Activated naive CD4-positive, alpha-beta T cell (primary cell): ENCODE measurements around the gene PHF21B.
"Not testable (repeated sequence)": the region's sequence is repeated elsewhere in the genome, so short reads cannot be mapped to it uniquely, and the experiment has no call there.

ENCODE experiments used
- DNase-seq, 4 experiments: peaks; one replicate each; lab custom pipeline; 2025; lab: John Stamatoyannopoulos, UW

The PHF21B gene

DNA sequence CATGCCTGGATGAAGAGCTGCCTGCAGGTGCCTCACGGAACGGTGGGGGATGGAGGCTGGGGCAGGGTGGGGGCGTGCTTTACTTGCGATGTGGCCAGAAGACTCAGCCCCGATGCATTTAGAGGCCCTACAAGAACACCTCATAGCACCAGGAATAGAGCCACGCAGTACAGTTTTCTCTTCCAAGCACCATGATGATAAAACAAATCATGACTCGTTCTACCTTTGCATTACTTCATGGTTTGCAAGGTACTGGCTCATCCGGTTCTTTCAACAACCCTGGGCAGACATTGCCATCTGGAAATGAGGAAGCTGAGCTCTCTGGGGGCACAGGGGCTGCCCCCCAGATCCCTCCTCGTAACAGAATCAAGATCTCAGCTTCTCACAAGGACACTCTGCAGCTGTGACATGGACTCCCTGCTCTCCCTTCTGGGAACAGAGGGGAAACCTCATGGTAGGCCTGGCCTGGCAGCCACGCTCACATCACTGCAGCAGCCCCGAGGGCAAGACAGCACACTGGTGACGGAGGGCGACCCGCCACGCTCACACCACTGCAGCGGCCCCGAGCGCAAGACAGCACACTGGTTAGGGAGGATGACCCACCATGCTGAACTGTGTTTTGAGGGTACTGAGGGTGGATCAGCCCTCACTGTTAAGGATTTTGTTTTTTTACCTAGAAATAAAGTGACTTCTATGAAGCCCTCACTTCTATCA lies 46.9 kb downstream of the PHF21B start:
- no peak for DNase-seq

DNA sequence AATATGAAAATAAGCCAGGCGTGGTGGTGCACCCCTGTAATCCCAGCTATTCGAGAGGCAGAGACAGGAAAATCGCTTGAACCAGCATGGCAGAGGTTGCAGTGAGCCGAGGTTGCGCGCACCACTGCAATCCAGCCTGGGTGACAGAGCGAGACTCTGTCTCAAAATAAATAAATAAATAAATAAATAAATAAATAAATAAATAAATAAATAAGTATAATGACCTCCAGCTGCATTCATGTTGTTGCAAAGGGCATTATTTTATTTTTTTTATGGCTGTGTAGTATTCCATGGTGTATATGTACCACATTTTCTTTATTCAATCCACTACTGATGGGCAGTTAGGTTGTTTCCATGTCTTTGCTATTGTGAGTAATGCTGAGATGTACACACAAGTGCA lies 48.1 kb downstream of the PHF21B start:
- not testable (repeated sequence) for DNase-seq

DNA sequence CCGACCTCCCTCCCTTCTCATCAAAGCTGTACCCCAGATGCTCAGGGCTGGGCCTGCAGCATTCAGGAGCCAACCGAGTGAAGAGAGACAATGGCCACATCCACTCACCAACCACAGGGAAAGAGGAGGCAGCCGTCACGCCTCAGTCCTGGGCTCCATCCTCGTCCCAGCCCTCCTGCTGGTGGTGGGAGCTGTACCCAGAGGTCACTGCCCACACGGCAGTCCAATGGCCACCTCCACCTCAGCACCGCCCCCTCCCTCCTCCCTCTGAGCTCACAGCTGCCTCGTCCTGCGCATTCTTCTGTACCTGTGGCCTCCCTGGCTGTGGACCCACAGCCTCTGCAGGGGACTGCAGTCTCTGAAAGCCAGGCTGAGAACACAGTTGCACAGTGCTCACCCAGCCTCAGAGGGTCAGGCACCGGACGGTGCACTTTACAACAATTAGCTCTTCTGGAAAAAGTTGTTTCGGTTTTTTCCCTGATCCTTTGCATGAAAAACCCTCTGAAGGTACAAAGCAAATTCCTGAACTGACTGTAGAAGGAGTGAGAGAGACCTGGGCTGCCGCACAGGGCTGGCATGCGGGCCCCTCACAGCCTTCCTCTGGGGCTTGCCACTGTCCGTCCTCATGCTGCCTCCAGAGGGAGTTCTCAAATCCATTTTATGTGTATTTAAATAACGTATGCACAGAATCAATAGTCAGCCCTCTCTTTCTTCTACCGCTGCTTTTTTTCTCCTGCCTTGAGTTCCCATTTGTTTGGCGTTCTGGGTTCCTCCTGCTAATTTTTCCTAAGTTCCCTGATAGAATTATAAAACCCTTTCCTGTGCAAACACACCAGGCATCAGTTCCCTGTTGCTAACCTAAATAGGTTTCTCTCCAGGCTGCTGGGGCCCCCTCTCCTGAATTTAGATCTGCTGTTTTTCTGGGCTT lies 52.7 kb downstream of the PHF21B start:
- DNase-seq = no peak

DNA sequence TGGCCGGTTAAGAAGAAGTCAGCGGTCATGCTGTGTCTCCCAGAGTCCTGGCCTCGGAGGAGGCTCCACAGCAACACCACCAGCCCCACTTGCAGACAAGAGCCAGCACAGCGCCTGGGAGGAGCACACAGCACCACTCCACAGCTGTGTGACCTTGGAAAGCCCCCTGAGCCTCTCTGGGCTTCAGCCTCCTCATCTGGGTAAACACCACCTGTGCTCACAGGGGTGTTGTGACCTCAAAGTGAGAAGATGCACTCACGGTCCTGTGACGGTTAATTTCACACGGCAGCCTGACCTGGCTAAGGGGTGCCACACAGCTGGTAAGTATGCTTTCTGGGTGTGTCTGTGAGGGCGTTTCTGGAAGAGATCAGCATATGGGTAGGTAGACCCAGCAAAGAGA lies 54.7 kb downstream of the PHF21B start:
- DNase-seq = no peak

DNA sequence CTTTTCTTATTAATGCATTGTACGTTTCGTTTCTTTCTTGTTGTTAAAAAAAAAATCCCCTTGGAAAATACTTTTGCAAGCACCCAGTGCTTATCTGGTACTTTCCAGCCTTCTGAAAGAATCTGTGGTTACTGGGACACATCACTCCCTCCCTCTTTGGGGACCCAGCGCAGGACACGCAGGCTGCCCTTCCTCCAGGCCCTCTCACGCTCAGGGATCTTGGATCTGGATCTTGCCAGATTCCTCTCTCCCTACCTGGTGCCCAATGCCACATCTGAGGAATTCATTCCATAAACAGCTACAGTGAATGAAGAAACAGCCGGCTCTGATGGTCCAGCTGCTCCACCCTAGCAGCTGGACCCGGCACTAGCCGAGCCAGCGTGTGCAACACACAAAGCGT lies 55.7 kb downstream of the PHF21B start:
- no peak for DNase-seq

DNA sequence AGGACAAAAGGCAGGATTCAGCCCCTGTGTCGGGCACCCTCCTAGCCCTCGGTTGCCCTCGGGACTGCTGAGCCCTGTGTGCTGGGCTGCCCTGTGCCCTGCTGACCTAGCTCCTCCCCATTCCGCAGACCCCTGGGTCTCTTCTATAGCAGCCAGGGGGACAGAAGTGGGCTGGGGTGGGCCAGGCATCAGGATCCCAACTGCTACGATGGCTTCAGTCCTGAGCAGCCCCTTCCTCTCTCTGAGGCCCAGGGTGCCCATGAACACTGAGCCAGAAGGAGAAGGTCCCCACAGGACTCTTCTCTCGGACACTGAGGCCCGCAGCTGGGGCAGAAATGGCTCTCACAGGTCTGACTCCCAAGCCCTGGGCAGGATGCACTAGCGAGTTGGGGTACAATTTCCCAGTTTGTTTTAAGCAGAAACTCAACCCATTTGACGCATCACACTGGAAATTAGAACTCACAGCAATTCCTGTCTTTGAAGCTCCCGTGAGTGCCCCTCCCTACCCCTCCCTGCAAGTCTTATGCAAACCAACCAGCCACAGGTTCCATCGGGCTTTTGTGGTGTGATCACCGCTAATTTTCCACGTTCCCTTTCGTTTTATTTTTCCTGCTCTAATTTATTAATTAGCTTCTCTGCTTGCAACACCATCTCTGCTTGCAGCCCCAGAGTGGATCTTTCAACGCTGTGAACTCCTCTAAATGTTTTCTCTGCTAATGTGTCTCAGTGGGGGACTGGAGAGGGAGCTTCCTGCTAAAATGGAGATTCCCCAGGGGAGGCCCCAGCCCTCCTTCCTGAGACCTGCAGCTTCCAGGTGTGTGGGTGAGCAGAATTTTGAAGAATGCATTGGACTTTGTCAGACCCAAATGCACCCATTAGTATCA lies 56.7 kb downstream of the PHF21B start:
- no peak for DNase-seq

DNA sequence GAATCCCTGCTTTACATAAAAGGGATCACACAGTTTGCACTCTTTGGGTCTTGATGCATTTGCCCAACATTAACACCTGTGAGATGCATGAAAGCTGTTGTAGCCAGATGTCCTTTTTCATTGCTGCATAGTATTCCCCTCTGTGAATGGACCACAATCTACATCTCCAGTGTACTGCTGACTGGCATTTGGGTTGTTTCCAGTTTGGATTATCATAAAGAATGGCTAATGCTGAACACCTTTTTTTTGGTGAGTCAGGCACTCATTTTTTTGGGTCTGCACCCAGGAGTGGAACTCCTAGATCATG lies 58.3 kb downstream of the PHF21B start:
- DNase-seq = no peak

DNA sequence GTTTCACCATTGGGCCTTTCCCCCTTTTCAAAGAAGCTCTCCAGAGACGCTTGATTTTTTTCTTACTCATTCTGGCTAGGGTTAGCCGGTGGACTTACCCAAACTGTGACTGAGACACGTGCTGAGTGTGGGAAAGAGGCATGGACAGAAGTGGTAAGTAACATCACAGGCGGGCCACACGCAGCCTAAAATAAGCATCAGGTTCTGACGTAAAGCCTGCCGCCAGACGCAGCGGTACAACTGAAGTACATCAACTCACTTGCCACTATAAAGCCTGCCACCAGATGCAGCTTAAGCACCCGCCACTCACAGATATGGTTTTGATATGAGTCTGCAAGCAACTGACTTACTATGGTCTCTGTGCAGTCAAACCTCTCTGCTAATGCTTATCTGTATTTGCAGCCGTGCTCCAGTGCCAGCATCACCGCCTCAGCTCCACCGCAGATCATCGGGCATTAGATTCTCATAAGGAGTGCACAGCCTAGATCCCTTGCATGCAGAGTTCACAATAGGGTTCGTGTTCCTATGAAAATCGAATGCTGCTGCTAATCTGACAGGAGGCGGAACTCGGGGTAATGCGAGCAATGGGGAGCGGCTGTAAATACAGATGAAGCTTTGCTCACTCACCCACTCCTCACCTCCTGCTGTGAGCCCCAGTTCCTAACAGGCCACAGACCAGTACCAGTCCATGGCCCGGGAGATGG lies 58.8 kb downstream of the PHF21B start:
- DNase-seq = no peak

DNA sequence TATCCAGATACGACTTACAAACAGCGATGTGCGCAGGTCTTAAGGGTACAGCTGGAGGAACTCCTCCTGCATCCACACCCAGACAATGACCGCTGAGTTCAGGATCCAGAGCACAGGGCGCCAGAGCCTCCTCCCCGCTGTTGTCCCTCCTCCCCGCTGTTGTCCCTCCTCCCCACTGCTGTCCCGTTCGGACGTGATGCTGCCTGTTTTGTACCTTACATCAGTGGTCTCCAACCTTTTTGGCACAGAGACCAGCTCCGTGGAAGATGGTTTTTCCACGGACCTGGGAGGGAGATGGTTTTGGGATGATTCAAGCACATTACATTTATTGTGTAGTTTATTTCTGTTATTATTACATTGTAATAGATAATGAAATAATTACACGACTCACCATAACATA lies 62.0 kb downstream of the PHF21B start:
- no peak for DNase-seq

DNA sequence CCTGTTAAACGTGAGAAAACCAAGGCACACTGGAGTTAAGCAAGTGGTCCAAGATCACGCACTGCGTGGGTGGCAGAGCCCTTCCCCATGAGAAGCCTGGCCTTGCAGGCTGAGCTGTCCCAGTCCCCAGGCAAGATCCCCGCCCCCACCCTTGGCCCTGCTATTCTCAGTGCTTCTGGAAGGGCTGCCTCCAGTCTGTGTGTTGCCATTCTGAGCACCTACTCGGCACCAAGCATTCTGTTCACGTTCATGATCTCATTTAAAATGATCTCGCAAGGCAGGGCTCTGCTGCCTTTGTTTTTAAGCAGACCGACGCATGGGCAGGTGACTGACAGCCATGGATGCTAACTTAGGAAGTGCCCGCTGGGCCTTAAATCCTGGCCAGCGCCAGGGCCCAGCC lies 62.8 kb downstream of the PHF21B start:
- DNase-seq = no peak

DNA sequence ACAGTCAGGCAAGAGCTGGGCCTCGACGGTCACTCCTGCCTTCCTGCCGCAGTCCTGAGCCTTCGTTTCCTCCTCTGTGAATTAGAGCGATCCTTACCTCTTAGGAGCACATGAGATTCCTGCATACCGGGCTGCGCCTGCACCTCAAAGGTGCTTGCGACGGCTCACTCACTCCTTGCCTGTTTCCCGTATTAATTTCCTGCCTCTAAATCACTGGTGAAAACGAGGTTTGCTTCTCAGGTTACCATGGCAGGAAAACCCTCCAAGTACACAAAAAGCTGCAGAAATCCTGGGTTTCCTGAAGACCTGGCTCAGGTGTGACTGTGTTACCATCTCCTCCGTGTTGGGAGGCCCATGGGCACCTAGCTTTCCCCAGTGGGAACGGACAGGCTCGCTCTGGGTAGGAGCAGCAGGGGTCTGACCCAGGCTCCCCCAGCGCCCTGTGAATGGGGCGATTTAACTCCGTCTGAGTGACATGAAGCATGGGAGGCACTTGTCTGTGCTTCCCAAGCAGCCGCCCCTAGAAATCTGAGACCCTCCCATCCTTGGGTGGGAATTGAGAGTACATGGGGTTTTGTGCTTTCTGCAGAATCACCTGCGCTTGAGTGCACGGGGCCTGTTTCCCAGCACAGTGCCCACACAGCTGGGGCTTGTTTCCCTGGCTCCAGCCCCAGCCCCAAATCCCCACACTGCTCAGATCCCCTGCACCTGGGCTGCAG lies 64.8 kb downstream of the PHF21B start:
- no peak for DNase-seq

DNA sequence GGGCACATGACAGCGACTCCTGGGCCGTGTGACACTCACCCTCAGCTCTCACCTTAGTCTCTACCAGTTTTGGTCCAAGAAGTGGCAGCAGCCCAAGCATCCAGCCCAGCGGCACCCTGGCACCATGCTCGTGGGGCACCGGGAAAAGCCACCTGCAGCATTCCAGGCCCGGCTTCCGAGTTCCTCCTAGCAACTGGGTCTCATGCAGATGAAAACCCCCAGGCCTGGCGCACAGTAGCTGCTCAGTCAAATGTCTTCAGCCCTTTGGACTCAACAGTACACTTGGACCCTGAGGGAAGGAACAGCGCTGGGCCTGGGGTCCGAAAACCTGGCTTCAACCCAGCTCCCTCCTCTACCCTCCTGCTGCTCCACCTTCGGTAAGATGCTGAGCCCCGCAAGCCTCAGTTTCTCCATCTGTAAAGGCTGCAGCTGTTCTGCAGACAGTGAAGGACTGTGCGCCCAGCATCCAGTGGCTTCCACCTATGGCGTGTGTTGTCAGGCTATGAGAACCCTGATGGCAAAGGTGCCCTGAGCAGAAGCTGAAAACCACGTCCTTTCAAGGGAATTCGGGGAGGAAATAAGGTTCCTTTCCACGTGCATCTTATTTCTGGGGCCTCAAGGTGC lies 66.0 kb downstream of the PHF21B start:
- DNase-seq = no peak

DNA sequence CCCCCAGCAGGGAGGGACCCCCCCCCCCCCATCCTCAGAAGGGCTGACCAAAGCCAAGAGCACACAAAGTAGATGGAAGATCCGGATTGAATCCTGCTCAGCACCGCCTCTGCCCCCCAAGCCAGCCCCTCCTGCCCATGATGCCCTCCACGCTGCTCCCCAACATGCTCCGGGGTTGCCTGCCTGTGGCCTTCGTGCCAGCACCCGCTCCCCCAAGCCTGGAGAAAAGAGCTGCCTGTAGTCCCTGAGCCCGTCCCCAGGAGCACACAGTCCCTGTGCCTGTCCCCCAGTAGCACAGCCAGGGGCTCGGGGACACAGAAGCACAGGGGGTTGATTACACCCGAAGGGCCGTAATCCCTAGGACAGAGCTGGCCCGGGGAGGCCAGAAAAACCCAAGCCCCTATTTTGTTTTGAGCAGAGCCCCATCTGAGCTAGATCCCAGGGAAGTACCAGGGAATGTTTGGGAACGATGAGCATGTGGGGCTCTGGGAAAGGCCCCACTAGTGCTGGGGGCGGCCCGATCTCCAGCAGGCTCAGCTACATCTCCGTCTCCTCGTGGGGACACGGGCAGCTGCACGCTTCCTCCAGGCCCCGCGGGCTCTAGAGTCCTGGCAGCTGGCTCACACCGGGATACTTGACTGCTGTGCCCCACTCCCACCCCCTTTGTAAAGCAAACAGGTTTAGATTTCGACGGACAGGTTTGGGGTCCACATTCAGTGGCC lies 66.7 kb downstream of the PHF21B start:
- DNase-seq = no peak

DNA sequence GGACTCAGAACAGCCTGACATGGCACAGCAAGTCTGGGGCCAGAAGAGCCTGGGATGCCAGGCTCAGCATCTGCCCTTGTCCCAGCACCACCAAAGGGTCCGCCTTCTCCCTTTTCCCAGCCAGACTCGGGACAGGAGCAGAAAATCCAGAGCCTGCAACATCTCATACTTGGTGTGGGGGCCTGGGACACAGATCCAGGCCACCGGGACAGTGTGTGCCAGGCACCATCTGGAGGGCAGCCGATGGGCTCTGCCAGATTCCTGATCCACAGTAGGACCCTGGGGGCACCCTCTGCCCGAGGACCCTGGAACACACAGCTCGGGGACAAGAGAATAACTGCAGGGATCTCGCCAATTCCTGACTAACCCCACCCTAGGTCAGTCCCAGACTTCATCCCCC lies 67.7 kb downstream of the PHF21B start:
- no peak for DNase-seq

DNA sequence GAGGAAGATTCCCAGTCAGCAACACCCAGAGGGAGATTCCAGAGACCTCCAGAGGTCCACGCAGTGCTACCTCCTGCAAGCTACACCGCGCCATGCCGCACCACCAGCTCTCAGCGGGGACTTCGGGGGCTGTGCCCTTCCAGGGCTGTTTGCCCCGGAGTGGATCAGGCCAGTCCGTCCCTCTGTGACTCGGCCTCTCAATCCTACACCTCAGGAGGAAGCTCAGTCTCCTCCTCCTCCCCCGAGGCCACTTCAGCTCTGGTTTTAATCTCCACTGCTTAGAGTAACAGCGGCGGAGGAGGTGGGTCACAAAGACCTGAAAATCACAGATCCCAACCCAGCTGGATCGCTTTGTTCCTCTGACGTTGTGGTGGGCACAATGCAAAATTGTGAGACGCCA lies 68.6 kb downstream of the PHF21B start:
- no peak for DNase-seq

DNA sequence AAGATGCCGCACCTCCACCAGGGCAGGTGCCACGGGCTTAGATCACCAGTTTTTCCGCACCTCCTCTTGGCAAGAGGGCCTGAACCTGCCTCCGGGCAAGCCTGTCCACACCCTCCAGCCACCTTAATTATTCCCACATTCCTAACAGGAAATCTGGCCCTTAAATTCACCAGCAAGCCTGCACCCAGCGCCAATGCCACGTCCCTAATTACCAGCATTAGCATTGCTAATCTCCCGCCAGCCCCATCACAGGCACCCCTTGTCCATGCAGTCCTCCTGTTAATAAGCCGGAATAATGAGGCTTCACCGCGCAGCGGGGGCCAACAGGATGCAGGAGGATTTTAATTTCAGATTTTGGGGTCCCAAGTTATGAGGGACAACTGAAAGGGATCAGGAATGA lies 69.7 kb downstream of the PHF21B start:
- no peak for DNase-seq

DNA sequence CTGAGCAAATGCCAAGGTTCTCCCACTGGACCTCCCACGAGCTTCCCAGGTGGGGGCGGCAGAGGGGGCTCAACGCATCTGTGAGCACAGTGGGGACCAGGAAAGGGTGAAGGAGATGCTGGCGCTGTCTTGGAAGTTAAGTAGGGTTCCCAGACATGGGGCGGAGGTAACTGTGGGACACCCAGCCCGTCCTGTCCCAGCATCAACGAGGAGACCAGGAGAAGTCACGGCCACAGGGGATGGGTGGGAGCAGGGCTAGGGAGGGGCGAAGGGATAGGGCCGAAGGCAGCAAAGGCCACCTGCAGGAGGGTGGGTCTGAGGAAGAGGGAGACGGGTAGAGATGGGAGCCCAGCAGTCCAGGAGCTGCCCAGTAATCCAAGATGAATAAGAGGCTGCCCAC lies 70.4 kb downstream of the PHF21B start:
- DNase-seq = no peak

DNA sequence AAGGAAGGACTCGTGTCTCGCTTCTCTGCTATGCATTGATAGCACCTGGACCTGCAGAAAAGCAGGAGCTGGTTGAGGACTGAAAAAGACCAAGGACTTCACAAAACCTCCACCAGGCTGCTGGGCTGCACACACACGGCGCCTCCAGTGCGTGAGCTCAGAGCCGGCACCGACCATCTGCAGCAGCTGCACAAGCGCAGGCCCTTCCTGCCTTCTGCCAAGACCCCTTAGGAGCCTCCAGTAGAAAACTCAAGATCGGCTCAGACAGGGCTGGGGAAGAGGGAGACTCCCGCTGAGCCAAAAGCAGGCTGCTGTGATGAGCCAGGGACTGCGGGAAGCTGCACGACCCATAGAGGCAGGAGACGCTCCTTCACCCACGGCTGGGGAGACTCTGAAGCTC lies 70.9 kb downstream of the PHF21B start:
- no peak for DNase-seq

DNA sequence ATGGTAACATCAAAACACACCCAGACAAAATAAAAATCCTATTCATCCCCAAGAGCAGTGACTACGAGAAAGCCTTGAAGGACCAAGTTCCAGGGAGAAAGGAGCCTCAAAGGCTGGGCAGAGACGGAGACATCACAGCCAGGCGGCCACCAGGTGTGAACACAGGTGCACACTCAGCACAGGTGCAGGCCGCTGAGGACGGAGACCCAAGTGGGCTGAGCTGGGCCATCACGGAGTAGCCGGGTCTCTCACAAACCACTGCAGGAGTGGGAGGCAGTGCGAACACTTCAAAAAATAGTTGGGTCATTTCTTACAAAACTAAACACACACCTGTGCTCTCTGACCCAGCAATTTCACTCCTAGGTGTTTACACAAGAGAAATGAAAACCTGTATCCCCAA lies 72.6 kb downstream of the PHF21B start:
- DNase-seq = no peak

DNA sequence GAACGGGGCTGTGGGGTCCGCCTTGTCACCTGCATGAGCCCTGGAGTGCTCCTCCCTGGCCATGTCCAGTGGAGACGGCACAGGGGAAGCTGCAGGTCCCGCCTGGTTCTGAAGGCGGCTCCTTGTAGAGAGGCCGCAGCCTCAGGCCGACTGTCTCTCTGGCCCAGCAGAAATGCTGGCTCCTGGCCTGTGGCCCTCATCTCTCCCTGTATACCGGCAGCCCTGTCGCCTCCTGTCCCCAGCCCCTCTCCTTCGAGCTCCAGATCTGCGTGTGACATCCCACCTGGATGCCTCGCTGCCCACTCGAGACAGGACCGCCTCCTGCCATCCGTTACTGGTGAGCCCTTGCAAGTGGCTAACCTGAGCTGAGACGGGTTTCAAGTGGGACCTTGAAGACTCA lies 73.6 kb downstream of the PHF21B start:
- DNase-seq = no peak
